ENCODE data around the gene FAM229A. TPM values are rescaled to one million over a fixed set of nuclear protein-coding genes. Genes with fewer than 3 reads are reported as not detected.
"Not testable (repeated sequence)": the region's sequence is repeated elsewhere in the genome, so short reads cannot be mapped to it uniquely, and the experiment has no call there.

The FAM229A gene
- polyA plus RNA-seq, 4 donors, result 4.9 to 69.8 (median 28.0) TPM

- FAIRE-seq, DNase-seq: not testable (repeated sequence)
- peaks cover 0 to 14% (median 0%) of the 10 kb centered on the region in 3 donors for H3K36me3 ChIP-seq (ENCODE audit: control insufficient read depth in 3 of 3, insufficient read depth in 2 of 3, low read depth in 1 of 3, low read length in 3 of 3)
Measured at GRCh38 chr1:32355778-32356177, 6.5 kb downstream of the FAM229A start.

GRCh38 chr1:32353886-32354570 lies 8.3 kb downstream of the FAM229A start:
- H3K9me3 ChIP-seq (ENCODE audit: control insufficient read depth in 2 of 2, insufficient read depth in 1 of 2, low read depth in 1 of 2, low read length in 1 of 2), result peaks cover 0 to 9% of the 10 kb centered on the region in 2 donors
- H3K27me3 ChIP-seq (ENCODE audit: control insufficient read depth in 3 of 3, insufficient read depth in 3 of 3, low read length in 3 of 3), result no peaks in the 10 kb centered on the region
- DNase-seq (no peak), FAIRE-seq (no peak)
- 43 to 78% (median 58%) methylated on average over 2 of the region's 2 CpGs for WGBS, 3 donors
- peaks cover 4 to 32% (median 9%) of the 10 kb centered on the region in 3 donors for H3K4me1 ChIP-seq (ENCODE audit: control insufficient read depth in 3 of 3, insufficient read depth in 2 of 3, low read depth in 1 of 3, low read length in 2 of 3)
- peak overlapping the region in 1 of 3 donors; percentile 45 for H3K27ac ChIP-seq (ENCODE audit: low read depth in 1 of 3, low read length in 2 of 3)
- peaks cover 0 to 14% (median 0%) of the 10 kb centered on the region in 3 donors for H3K36me3 ChIP-seq (ENCODE audit: control insufficient read depth in 3 of 3, insufficient read depth in 2 of 3, low read depth in 1 of 3, low read length in 3 of 3)
- H3K4me3 ChIP-seq (ENCODE audit: low read depth in 1 of 3, low read length in 3 of 3), result no peak overlapping the region

More at GRCh38 chr1:32355778-32356177, 6.5 kb downstream of the FAM229A start:
- not testable (repeated sequence) for H3K9me3 ChIP-seq (ENCODE audit: control insufficient read depth in 2 of 2, insufficient read depth in 1 of 2, low read depth in 1 of 2, low read length in 1 of 2); H3K27me3 ChIP-seq (ENCODE audit: control insufficient read depth in 3 of 3, insufficient read depth in 3 of 3, low read length in 3 of 3); H3K4me3 ChIP-seq (ENCODE audit: low read depth in 1 of 3, low read length in 3 of 3); H3K27ac ChIP-seq (ENCODE audit: low read depth in 1 of 3, low read length in 2 of 3)
- peaks cover 4 to 30% (median 9%) of the 10 kb centered on the region in 3 donors for H3K4me1 ChIP-seq (ENCODE audit: control insufficient read depth in 3 of 3, insufficient read depth in 2 of 3, low read depth in 1 of 3, low read length in 2 of 3)
- WGBS, 3 donors, result 87 to 93% (median 93%) methylated on average over 6 of the region's 6 CpGs

- Histone ChIP-seq H3K36me3 (ENCODE audit: control insufficient read depth in 3 of 3, insufficient read depth in 2 of 3, low read depth in 1 of 3, low read length in 3 of 3) (peaks cover 0 to 14% (median 0%) of the 10 kb centered on the region in 3 donors), H3K27me3 (ENCODE audit: control insufficient read depth in 3 of 3, insufficient read depth in 3 of 3, low read length in 3 of 3) (no peaks in the 10 kb centered on the region), H3K27ac (ENCODE audit: low read depth in 1 of 3, low read length in 2 of 3) (peak overlapping the region in 1 of 3 donors; percentile 18), H3K9me3 (ENCODE audit: control insufficient read depth in 2 of 2, insufficient read depth in 1 of 2, low read depth in 1 of 2, low read length in 1 of 2) (peaks cover 0 to 9% of the 10 kb centered on the region in 2 donors), H3K4me1 (ENCODE audit: control insufficient read depth in 3 of 3, insufficient read depth in 2 of 3, low read depth in 1 of 3, low read length in 2 of 3) (peaks cover 4 to 28% (median 9%) of the 10 kb centered on the region in 3 donors), H3K4me3 (ENCODE audit: low read depth in 1 of 3, low read length in 3 of 3) (no peak overlapping the region)
- FAIRE-seq (no peak), DNase-seq (no peak)
- 67 to 79% (median 74%) methylated on average over 2 of the region's 2 CpGs for WGBS, 3 donors
Measured at GRCh38 chr1:32353431-32353830, 8.9 kb downstream of the FAM229A start.

GRCh38 chr1:32352831-32353383 lies 9.4 kb downstream of the FAM229A start:
- Histone ChIP-seq H3K27ac (ENCODE audit: low read depth in 1 of 3, low read length in 2 of 3) (peak overlapping the region in 1 of 3 donors; percentile 89), H3K27me3 (ENCODE audit: control insufficient read depth in 3 of 3, insufficient read depth in 3 of 3, low read length in 3 of 3) (no peaks in the 10 kb centered on the region), H3K9me3 (ENCODE audit: control insufficient read depth in 2 of 2, insufficient read depth in 1 of 2, low read depth in 1 of 2, low read length in 1 of 2) (peaks cover 0 to 9% of the 10 kb centered on the region in 2 donors), H3K4me3 (ENCODE audit: low read depth in 1 of 3, low read length in 3 of 3) (no peak overlapping the region), H3K4me1 (ENCODE audit: control insufficient read depth in 3 of 3, insufficient read depth in 2 of 3, low read depth in 1 of 3, low read length in 2 of 3) (peaks cover 4 to 24% (median 9%) of the 10 kb centered on the region in 3 donors), H3K36me3 (ENCODE audit: control insufficient read depth in 3 of 3, insufficient read depth in 2 of 3, low read depth in 1 of 3, low read length in 3 of 3) (peaks cover 0 to 14% (median 0%) of the 10 kb centered on the region in 3 donors)
- 62 to 73% (median 69%) methylated on average over 2 of the region's 2 CpGs for WGBS, 3 donors
- FAIRE-seq (no peak), DNase-seq (no peak)

- Histone ChIP-seq H3K27ac (ENCODE audit: low read depth in 1 of 3, low read length in 2 of 3) (peak overlapping the region; percentile 77 to 89 (median 87)), H3K36me3 (ENCODE audit: control insufficient read depth in 3 of 3, insufficient read depth in 2 of 3, low read depth in 1 of 3, low read length in 3 of 3) (peaks cover 0 to 14% (median 0%) of the 10 kb centered on the region in 3 donors), H3K4me3 (ENCODE audit: low read depth in 1 of 3, low read length in 3 of 3) (peak overlapping the region; percentile 25 to 76 (median 63)), H3K9me3 (ENCODE audit: control insufficient read depth in 2 of 2, insufficient read depth in 1 of 2, low read depth in 1 of 2, low read length in 1 of 2) (peaks cover 0 to 9% of the 10 kb centered on the region in 2 donors), H3K27me3 (ENCODE audit: control insufficient read depth in 3 of 3, insufficient read depth in 3 of 3, low read length in 3 of 3) (no peaks in the 10 kb centered on the region), H3K4me1 (ENCODE audit: control insufficient read depth in 3 of 3, insufficient read depth in 2 of 3, low read depth in 1 of 3, low read length in 2 of 3) (peaks cover 4 to 21% (median 9%) of the 10 kb centered on the region in 3 donors)
- 42 to 51% (median 50%) methylated on average over 8 of the region's 8 CpGs for WGBS, 3 donors
- no peak for FAIRE-seq
- DNase-seq, result no peak
Measured at GRCh38 chr1:32352239-32352745, 10.0 kb downstream of the FAM229A start.

GRCh38 chr1:32351399-32352238 lies 10.7 kb downstream of the FAM229A start:
- FAIRE-seq, result no peak

GRCh38 chr1:32350785-32351398 lies 11.4 kb downstream of the FAM229A start:
- no peaks in the 10 kb centered on the region for H3K27me3 ChIP-seq (ENCODE audit: control insufficient read depth in 3 of 3, insufficient read depth in 3 of 3, low read length in 3 of 3)
- DNase-seq (no peak), FAIRE-seq (no peak)
- H3K4me3 ChIP-seq (ENCODE audit: low read depth in 1 of 3, low read length in 3 of 3), result peak overlapping the region; percentile 40 to 63 (median 63)
- peaks cover 0 to 9% of the 10 kb centered on the region in 2 donors for H3K9me3 ChIP-seq (ENCODE audit: control insufficient read depth in 2 of 2, insufficient read depth in 1 of 2, low read depth in 1 of 2, low read length in 1 of 2)
- WGBS, 3 donors, result 20 to 21% (median 21%) methylated on average over 24 to 28 of the region's 28 CpGs
- H3K27ac ChIP-seq (ENCODE audit: low read depth in 1 of 3, low read length in 2 of 3), result peak overlapping the region; percentile 77 to 91 (median 89)
- peaks cover 4 to 21% (median 9%) of the 10 kb centered on the region in 3 donors for H3K4me1 ChIP-seq (ENCODE audit: control insufficient read depth in 3 of 3, insufficient read depth in 2 of 3, low read depth in 1 of 3, low read length in 2 of 3)
- H3K36me3 ChIP-seq (ENCODE audit: control insufficient read depth in 3 of 3, insufficient read depth in 2 of 3, low read depth in 1 of 3, low read length in 3 of 3), result peaks cover 0 to 14% (median 0%) of the 10 kb centered on the region in 3 donors

More at GRCh38 chr1:32351399-32352238, 10.7 kb downstream of the FAM229A start:
- H3K9me3 ChIP-seq (ENCODE audit: control insufficient read depth in 2 of 2, insufficient read depth in 1 of 2, low read depth in 1 of 2, low read length in 1 of 2), result peaks cover 0 to 9% of the 10 kb centered on the region in 2 donors
- DNase-seq, result peak; percentile 95 to 98
- peak overlapping the region; percentile 77 to 91 (median 89) for H3K27ac ChIP-seq (ENCODE audit: low read depth in 1 of 3, low read length in 2 of 3)
- H3K27me3 ChIP-seq (ENCODE audit: control insufficient read depth in 3 of 3, insufficient read depth in 3 of 3, low read length in 3 of 3), result no peaks in the 10 kb centered on the region
- H3K4me3 ChIP-seq (ENCODE audit: low read depth in 1 of 3, low read length in 3 of 3), result peak overlapping the region; percentile 50 to 76 (median 63)
- peaks cover 0 to 14% (median 0%) of the 10 kb centered on the region in 3 donors for H3K36me3 ChIP-seq (ENCODE audit: control insufficient read depth in 3 of 3, insufficient read depth in 2 of 3, low read depth in 1 of 3, low read length in 3 of 3)
- peaks cover 4 to 21% (median 9%) of the 10 kb centered on the region in 3 donors for H3K4me1 ChIP-seq (ENCODE audit: control insufficient read depth in 3 of 3, insufficient read depth in 2 of 3, low read depth in 1 of 3, low read length in 2 of 3)
- WGBS, 3 donors, result 3 to 5% (median 4%) methylated on average over 48 to 74 of the region's 75 CpGs
